Measurements from ENCODE around the gene NUP42. TPM values are rescaled to one million over a fixed set of nuclear protein-coding genes. Genes with fewer than 3 reads are reported as not detected.
A peak's percentile ranks its signal among the peaks of the same experiment; 100 is the strongest.

Gene NUP42
- total RNA-seq, 1 donor from 2014 or later: 29.5 TPM

- intact Hi-C loops (cut with DNase I): no loop called here
- Histone ChIP-seq H3K4me3 (no peak overlapping the region), H3K27me3 (no peaks in the 10 kb centered on the region), H3K36me3 (peaks cover 23% of the 10 kb centered on the region), H3K9me3 (no peaks in the 10 kb centered on the region), H3K4me1 (no peaks in the 10 kb centered on the region), H3K27ac (no peak overlapping the region)
- ATAC-seq (no peak), DNase-seq (no peak)
- no peak for TF ChIP-seq CTCF (IDR thresholded peaks at IDR 0.05)
Measured at GRCh38 chr7:23168111-23168885, 13.6 kb upstream of the NUP42 start.

- Histone ChIP-seq H3K4me1 (no peaks in the 10 kb centered on the region), H3K4me3 (no peak overlapping the region), H3K27me3 (no peaks in the 10 kb centered on the region), H3K9me3 (no peaks in the 10 kb centered on the region), H3K36me3 (peaks cover 9% of the 10 kb centered on the region), H3K27ac (no peak overlapping the region)
- intact Hi-C loops (cut with DNase I): no loop called here
- DNase-seq: no peak
- ATAC-seq: peak; percentile 58
- TF ChIP-seq CTCF (IDR thresholded peaks at IDR 0.05): no peak
Measured at GRCh38 chr7:23175938-23176337, 5.9 kb upstream of the NUP42 start.

- intact Hi-C loops (cut with DNase I): no loop called here
- peak overlapping the region; percentile 84 for H3K4me3 ChIP-seq
- no peak overlapping the region for H3K27ac ChIP-seq
- peaks cover 12% of the 10 kb centered on the region for H3K4me1 ChIP-seq
- ATAC-seq: no peak
- H3K36me3 ChIP-seq: peaks cover 31% of the 10 kb centered on the region
- no peak for TF ChIP-seq CTCF (IDR thresholded peaks at IDR 0.05)
- no peak for DNase-seq
- no peaks in the 10 kb centered on the region for H3K9me3 ChIP-seq
- H3K27me3 ChIP-seq: no peaks in the 10 kb centered on the region
Measured at GRCh38 chr7:23183279-23184012, 1.6 kb downstream of the NUP42 start.

GRCh38 chr7:23184291-23184690 lies 2.4 kb downstream of the NUP42 start:
- Histone ChIP-seq H3K36me3 (peaks cover 40% of the 10 kb centered on the region), H3K4me1 (peaks cover 12% of the 10 kb centered on the region), H3K27me3 (no peaks in the 10 kb centered on the region), H3K9me3 (no peaks in the 10 kb centered on the region), H3K4me3 (no peak overlapping the region), H3K27ac (no peak overlapping the region)
- no peak for DNase-seq
- ATAC-seq: no peak
- intact Hi-C loops (cut with DNase I): no loop called here
- no peak for TF ChIP-seq CTCF (IDR thresholded peaks at IDR 0.05)

- peak; percentile 23 for ATAC-seq
- intact Hi-C loops (cut with DNase I): no loop called here
- peak; percentile 43 for TF ChIP-seq CTCF (IDR thresholded peaks at IDR 0.05)
- Histone ChIP-seq H3K27me3 (no peaks in the 10 kb centered on the region), H3K27ac (no peak overlapping the region), H3K36me3 (peaks cover 41% of the 10 kb centered on the region), H3K9me3 (no peaks in the 10 kb centered on the region), H3K4me3 (no peak overlapping the region), H3K4me1 (peaks cover 12% of the 10 kb centered on the region)
- DNase-seq: no peak
Measured at GRCh38 chr7:23184709-23185359, 3.0 kb downstream of the NUP42 start.
